Vagina (tissue), 2 donors: ENCODE results near the gene SMAD6.

ENCODE experiments used
- CTCF ChIP-seq, 3 experiments: fragments of 450-650 bp in 2 of 3; fragments of 200-600 bp in 1 of 3; sonication (generic) in 1 of 3; IDR thresholded peaks; one replicate each; pipeline ENCODE4 v1.5.1; 2017 to 2019; ENCODE audit warnings: antibody characterized with exemption in 3 of 3, mild to moderate bottlenecking in 2 of 3, moderate library complexity in 2 of 3
- POLR2A ChIP-seq, 2 donors: fragments of 450-650 bp; IDR thresholded peaks; one replicate each; pipeline ENCODE4 v1.6.1; 2017; ENCODE audit warnings: antibody characterized with exemption in 2 of 2, mild to moderate bottlenecking in 2 of 2, moderate library complexity in 2 of 2
- POLR2AphosphoS5 ChIP-seq, 2 donors: sonication (generic); formaldehyde crosslinking; IDR thresholded peaks; one replicate each; pipeline ENCODE4 v1.9.0; 2017; ENCODE audit warnings: antibody characterized with exemption in 2 of 2, mild to moderate bottlenecking in 2 of 2, low read depth in 1 of 2; ENCODE audit not compliant: insufficient read depth in 1 of 2

- TF ChIP-seq CTCF (IDR thresholded peaks at IDR 0.05) = no peak
- no peak for TF ChIP-seq POLR2A (IDR thresholded peaks at IDR 0.05)
- TF ChIP-seq POLR2AphosphoS5 (IDR thresholded peaks at IDR 0.05; ENCODE audit: insufficient read depth in 1 of 2, low read depth in 1 of 2) = no peak
Observed at GRCh38 chr15:66726386-66726785, 24.4 kb downstream of the SMAD6 start.
